Fibroblast of the conjunctiva (primary cell): ENCODE data around the gene NHERF2.

Source experiments
- DNase-seq: peaks from one replicate; pipeline ENCODE4 v3.0.0-alpha.2; 2010; ENCODE audit warnings: low read depth

The NHERF2 gene

DNA sequence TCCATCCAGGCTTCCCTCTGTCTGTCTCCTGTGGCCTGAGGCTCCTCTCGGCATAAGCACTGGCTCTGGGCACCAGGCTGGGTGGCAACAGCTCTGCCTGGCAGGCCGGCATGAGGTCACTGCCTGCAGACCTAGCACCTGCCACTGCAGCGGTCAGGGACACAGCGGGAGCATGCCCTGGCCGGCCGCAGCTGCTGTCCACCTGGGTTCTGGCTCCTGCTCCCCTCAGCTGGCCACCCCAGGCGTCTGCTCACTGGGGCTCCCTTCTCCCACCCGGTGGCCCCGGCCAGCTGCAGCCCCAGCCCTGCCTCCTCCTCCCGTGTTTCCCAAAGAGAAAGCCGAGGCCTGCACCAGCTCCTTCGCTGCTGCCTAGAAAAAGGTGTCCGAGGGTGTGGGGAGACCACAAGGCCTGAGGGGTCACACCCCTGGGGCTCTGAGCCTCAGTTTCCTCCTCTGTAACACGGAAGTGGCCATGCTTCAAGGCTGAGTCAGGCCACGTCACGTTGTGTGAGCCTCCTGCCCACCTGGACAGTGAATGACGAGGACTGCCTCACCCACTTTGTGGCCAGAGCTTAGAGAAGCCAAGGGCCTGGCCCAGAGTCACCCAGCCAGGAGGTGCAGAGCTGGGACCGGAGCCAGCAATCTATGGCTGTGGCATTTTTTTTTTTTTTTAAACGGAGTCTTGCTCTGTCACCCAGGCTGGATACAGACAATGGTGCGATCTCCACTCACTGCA, 14.3 kb downstream of the NHERF2 start:
- DNase-seq, result no peak

DNA sequence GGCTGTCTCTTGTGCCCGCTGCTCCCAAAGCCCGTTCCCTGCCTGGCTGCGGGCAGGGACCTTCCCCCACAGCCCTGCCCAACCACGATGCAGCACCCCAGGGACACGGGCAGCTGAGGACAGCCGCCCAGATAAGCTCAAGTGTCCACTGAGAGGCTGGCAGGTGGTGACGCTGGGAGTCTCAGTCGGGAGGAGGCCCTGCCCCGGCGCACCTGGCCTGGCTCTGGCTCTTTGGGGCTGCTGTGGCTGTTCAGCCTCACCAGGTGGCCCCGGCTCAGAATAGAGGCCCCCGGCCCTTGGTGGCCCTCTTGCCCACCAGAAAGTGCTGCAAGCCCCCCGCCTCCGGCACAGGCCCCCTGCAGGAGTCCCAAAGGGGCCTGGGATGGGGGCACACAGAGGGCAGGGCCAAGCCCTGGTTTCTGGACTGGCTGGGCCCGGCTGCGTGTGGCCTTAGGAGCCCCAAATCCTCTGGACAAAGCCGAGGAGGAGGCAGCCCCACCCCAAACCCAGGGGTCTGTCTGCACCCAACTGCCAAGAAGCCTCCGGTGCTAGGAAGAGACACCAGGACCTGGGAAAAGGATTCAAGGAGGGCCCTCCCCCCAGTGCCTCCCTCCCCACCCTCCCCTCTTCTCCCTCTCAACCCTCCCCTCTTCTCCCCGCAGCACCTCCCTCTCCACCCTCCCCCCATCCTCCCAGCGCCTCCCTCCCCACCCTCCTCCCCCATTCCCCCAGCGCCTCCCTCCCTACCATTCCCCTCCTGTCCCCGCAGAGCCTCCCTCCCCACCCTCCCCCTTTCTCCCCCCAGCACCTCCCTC, 15.7 kb downstream of the NHERF2 start:
- DNase-seq, result no peak

GRCh38 chr16:2042986-2043666, 16.4 kb downstream of the NHERF2 start:
- DNase-seq, result no peak

- DNase-seq, result no peak
Observed at GRCh38 chr16:2043667-2044451, 17.2 kb downstream of the NHERF2 start.

- DNase-seq, result no peak
Observed at GRCh38 chr16:2044541-2044940, 17.8 kb downstream of the NHERF2 start.

DNA sequence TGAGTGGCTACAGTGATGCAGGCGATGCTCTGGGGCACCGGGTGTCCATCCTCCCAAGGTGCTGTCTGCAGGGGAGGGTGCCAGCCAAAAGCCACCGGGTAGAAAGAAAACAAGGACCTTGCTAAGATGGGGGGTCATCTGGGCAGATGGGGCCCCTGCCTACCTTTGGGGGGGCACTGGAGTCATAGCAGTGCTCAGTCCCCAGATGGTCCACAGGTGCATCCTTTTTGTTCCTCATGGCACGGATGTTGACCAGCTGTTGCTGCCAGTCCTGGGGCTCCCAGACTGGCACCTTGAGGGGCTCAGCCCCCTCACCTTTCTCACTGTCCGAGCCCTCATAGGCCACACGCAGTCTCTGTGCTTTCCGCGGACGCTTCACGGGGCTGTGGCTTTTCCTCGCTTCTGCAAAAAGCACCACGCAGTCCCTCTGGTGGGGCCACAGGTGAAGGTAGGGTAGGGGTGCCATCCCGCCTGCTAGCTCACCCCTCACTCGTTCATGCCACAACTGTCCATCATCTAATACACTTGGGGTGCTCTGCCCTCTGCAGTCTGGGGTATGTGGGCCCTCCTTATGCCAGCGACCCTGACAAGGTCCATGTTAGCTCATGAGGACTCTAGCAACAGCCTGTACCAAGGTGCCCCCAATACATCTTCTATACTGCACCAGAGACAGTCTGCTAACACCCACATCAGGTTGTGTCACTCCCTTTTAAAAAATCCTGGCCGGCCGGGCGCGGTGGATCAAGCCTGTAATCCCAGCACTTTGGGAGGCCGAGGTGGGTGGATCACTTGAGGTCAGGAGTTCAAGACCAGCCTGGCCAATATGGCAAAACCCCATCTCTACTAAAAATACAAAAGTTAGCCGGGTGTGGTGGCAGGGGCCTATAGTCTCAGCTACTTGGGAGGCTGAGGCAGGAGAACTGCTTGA, 19.5 kb downstream of the NHERF2 start:
- no peak for DNase-seq

DNA sequence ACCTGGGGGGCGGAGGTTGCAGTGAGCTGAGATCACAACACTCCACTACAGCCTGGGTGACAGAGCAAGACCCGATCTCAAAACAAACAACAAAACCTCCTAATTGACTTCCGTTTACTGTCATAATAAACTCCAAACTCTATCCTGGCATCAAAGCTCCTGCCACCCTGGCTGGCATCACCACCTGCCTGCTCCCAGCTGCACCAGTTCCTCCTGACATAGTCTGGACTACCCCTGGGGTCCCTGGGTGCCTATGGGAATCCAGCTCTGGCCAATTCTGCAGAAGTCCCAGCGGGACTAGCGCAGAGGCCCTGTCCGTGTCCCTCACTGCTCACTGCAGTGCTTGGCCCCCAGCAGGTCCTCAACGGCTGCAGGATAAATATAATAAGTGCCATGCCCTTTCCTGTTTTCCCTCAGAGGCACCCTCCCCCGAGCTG, 20.2 kb downstream of the NHERF2 start:
- DNase-seq, result no peak

GRCh38 chr16:2047330-2048115, 20.8 kb downstream of the NHERF2 start, which contains the start of the genes NTHL1 and TSC2:
Gene NTHL1 (minus strand): TSS chr16:2047834. CDS start chr16:2047823, 11 bp downstream.
Gene TSC2 (plus strand): TSS chr16:2047985. CDS start chr16:2048616, 631 bp downstream.
- peak; percentile 92 for DNase-seq

DNA sequence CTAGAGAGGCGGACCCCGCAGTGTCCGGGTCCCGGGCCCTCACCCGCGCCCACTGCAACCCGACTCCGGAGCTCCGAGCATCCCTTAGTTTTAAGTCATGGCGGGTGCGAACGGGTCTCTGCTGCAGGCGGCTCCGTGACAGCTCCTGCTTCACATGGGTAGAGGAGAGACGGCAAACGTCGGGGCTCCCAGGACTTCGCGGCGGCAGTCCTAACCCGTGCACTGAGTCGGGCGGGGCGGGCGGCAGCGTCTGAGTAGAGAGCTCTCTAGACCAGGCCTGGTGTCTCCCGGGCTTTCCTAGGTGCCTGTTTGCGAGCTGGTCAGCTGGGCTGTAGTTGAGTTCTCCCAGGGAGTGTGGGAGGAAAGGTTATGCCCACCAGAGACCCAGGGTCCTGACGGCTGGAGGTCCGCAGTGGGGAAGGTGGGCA, 21.4 kb downstream of the NHERF2 start:
- DNase-seq, result no peak

GRCh38 chr16:2053211-2053610, 26.5 kb downstream of the NHERF2 start:
- no peak for DNase-seq

- DNase-seq, result no peak
Observed at GRCh38 chr16:2053897-2054296, 27.2 kb downstream of the NHERF2 start.

DNA sequence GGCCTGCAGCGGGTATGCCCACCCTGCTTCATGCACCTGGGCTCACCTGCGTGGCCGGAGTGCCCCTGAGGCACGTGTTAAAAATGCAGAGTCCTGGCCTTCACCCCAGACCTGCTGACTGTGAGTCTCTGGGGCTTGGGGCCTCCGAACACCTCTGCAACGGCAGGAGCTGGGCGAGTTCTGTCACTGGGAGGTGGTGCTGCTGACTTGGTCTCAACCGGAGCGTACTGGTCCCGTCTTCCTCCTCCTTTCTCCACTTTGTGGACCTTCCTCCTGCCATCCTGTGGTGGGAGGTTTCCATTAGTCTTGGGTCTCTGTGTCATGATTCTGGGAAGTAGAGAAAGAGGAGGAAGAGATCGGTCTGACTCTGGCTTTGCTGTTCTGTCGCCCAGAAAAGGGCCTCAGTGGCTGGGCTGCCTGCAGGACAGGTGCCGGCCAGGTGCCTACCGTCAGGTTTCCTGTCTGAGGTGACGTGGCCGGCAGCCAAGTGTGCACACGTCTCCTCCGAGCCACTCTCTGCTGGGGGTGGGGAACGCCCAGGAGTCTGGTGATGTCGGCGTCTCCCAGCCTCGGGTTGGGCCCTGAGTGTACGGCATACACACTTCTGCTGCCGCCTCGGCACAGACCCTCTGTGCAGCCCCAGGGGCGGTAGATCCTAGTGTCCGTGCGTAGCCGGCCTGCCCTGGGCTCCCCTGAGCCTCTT, 28.0 kb downstream of the NHERF2 start:
- no peak for DNase-seq

DNA sequence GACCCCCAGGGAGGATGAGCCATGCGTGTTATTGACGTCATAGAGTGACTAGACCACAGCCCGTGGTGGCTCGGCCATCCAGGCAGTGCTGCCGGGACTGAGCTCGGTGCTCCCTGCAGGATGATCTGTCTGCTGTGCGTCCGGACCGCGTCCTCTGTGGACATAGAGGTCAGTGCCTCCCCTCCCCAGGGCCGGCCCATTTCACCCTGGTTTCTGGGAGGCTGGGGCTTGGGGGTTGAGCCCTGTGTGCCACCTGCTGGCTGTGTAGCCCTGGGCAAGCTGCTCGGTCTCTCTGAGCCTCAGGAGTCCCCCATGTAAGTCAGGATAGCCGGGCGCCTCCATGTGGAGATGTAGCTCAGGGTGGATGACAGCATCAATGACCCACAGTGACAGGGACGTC, 29.4 kb downstream of the NHERF2 start:
- no peak for DNase-seq

- no peak for DNase-seq
Observed at GRCh38 chr16:2056681-2057407, 30.1 kb downstream of the NHERF2 start.

DNA sequence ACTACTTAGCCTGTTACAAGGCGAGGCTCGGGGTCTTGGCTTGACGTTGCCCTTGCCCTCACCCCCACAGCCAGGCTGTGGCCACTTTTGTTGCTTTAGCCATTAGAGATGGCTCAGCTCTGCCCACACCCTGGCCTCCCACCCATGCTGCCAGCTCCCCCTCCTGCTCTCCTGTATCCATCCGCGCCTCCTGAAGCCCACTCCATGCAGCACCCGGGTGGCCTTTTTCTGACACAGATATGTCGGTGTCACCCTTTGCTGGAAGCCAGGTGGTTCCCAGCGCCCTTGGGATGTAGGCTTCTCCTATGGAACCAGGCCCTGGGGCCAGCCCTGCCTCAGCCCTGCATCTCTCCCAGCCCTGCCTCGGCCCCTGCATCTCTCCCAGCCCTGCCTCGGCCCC, 30.7 kb downstream of the NHERF2 start:
- no peak for DNase-seq

- no peak for DNase-seq
Observed at GRCh38 chr16:2058420-2058819, 31.7 kb downstream of the NHERF2 start.

GRCh38 chr16:2058872-2059271, 32.2 kb downstream of the NHERF2 start:
- no peak for DNase-seq

GRCh38 chr16:2060346-2060745, 33.6 kb downstream of the NHERF2 start:
- no peak for DNase-seq

GRCh38 chr16:2061023-2061422, 34.3 kb downstream of the NHERF2 start:
- no peak for DNase-seq
